Nucleus accumbens (tissue), 56 donors: ENCODE measurements around the gene POLR3A.

Experiments
- DNase-seq, 56 donors: peaks; one replicate each; lab custom pipeline; 2025; lab: John Stamatoyannopoulos, UW

The POLR3A gene

DNA sequence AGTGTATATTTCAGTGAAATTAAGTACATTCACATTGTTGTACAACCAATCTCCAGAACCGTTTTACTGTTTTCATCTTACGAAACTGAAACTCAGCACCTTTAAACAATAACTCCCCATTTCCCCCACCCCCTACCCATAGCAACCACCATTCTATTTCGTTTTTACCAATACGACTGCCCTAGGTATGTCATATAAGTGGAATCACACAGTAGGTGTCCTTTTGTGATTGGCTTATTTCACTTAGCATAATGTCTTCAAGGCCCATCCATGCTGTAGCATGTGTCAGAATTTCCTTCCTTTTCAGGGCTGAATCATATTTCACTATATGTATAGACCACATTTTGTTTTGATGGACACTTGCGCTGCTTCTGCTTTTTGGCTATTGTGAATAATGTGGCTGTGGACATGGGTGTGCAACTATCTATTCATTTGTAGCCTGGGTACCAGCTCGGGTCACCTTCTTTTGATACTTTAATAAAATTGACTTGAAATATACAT lies 68.4 kb downstream of the POLR3A start:
- DNase-seq = no peak

DNA sequence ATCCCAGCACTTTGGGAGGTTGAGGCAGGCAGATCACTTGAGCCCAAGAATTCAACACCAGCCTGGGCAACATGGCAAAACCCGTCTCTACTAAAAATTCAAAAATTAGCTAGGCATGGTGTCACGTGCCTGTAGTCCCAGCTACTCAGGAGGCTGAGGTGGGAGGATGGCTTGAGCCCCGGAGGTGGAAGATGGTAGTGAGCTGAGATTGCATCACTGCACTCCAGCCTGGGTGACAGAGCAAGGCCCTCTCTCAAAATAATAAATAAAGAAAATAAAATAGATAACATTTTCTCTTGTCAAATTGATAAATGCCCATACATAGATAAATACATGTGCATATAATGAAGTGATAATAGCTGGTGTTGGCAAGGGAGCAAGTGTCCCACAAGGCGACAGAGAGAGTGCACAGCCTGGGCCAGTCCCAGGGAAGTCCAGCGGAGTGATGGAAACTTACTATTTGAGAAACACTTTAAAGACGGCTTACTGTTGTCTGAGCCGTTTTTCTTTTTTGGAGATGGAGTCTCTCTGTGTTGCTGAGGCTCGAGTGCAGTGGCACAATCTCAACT lies 69.3 kb downstream of the POLR3A start:
- no peak for DNase-seq

DNA sequence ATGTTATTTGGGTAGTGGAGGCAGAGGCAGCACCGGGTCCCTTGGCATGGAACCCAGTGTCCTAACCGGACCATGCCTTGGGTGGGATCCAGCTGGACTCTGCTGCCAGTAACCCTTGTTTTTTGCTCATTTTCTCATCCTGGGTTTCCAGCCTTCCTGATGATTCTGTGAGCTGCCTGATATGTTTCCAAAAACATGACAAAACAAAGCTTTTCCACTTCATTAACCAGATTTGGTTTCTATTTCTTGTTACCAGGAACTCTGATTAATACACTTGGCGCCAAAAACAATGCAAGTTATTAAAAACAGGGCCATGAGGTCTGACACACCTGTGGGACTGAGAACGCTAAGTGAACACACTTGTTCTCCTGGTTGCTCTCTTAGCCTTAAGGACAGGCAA lies 69.9 kb downstream of the POLR3A start:
- DNase-seq = peak in 1 of 56 donors; percentile 6

DNA sequence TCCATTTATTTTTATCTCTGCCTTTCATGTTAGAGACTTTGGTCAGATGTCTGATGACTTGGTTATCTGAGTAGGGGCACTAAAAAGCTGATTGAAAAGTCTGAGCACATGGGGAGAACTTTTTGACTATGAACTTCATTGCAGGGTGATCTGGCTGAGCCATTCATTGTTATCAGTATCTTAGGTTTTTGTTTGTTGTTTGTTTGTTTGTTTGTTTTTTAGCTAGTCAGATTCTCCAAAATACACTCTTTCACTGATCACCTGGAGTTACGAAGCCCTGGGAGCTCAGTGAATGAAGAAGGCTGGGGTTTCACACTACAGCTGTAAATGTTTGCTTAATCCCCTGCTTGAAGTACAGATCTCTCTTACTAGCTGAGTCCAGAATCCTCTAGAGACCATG lies 74.2 kb downstream of the POLR3A start:
- no peak for DNase-seq

DNA sequence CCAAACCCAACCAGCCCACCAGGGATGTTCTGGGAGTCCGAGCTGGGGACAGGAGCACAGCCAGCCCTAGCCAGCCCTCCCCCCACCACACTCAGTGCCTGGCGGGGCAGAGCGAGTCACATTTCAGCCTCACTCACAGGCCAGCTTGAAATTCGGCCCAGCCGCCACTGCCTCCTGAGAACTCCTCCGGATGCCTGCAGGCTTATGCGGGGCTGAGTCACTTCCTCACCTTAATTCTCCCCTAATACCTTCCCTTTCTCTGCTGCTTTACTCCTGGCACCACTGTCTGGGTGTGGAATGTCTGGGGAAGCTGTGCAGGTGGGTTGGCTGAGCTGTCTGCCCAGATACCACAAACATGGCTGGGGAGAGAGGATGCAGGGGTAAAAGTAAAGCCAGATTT lies 80.1 kb downstream of the POLR3A start:
- DNase-seq = no peak

DNA sequence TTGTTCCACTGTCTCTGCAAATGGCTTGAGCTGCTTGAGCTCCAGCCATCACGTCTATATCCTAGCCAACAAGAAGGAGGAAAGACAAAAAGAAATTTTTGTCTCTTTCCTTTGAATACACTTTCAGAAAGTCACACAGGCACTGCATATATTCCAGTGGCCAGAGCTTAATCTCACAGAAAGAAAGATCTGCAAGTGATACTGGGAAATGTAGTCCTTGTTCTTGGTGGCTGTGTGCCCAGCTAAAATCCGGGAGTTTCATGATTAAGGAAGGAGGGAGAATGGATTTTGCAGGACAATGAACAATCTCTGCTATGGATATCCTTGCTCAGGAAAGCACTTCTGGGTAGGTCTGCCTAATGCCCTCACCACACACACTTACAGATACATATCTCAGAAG lies 83.2 kb downstream of the POLR3A start:
- DNase-seq = no peak

DNA sequence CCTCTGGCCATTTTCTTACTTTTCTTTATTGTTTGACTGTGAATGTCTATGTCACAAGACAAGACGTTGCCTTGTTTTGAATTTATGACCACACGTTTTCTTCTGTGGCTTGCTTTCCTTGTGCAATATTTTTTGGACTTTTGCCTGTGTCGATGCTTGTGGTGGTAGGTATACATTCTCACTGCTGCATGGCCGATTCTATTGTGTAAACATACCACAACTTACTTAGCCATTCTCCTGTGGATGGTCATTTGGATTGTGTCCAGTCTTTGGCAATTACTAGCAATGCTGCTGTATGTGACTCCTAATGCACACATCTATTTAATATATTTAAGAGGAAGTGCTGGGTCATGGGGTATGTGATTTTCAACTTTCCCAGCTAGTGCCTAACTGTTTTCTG lies 84.8 kb downstream of the POLR3A start:
- DNase-seq = no peak

DNA sequence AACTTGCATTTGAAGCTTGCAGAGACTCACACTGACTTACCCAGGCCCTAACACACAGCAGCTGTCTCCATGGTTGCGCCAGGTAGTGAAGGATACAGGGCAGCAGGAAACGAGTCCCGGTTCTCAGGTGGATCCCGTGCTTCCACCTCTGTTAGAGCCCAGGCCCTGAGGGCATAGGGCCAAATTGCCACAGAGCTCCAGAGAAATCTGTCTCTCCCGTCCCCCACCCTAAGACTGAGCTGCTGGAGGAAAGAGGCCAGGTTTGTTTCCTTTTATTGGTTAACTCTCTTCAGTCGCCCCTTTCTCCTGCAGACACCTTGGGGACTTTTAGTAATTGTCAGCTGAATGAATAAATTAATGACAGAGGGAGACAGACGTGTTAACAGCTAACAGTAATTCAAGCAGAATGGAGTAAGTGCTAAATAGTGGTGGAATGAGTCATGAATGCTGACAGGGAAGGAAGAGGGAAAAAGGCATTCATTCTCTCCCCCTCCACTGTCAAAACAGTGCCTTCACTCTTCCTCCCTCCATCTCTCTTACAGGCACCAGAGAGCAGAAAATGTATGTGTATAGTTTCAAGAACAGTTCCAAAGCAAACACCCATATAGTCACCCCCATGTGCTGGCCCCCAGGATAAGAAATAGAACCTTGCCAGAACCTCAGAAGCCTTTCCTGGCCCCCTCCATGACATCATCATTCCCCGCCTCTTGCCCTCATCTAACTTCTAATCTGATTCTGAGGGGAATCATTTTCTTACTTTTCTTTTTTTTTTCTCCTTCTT lies 86.0 kb downstream of the POLR3A start:
- peak in 2 of 56 donors; percentile 1 to 7 for DNase-seq

DNA sequence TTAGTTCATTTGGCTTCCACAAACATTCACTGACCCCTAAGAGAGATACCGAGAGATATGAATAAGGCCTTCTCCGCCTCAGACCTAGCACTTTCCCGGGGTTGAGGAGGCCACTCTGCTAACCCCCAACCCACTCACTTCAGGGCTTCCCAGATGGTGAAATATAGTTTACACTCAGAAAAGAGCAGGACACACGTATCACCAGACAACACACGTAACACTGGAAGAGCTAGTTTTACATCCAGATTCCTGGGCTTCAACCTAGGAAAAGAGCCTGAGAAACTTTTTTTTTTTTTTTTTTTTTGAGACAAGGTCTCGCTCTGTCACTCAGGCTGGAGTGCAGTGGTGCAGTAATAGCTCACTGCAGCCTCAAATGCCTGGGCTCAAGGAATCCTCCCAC lies 87.5 kb downstream of the POLR3A start:
- no peak for DNase-seq

DNA sequence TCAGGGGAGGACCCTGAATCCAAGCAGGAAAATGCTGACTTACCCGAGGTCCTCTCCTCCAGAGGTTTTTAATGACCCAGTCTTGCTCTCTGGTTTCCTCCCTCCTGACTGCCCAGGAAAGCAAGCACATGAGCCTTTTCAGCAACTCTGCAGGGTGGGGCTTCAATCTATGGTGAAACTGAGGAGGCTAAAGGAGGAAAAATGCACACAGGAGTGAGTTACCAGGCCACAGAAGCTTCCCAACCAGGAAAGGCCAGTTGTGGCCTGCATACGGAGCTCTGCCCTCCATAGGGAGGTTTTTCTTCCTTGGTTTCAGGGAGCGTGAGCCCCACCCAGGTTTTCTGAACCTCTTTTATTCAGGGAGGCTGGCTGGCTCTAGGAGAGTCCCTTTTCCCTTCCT lies 88.7 kb downstream of the POLR3A start:
- DNase-seq = no peak

DNA sequence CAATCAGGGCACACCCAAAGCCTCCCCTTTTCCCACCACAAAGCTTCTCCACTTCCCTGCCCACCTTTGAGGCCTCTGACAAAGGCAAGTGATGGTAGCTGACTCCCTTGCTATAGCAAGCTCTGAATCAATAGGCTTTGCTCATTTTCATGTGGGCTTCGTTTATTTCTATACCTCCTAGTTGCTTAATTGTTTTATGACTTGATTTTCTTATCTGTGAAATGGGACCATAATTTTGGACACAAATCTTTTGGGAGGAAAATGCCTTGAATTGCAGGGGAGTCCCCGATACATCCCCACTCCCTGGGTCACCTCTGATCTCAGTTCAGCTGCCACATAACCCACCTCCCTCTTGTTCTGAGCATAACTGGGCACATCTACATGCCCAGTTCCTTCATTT lies 89.1 kb downstream of the POLR3A start:
- no peak for DNase-seq

DNA sequence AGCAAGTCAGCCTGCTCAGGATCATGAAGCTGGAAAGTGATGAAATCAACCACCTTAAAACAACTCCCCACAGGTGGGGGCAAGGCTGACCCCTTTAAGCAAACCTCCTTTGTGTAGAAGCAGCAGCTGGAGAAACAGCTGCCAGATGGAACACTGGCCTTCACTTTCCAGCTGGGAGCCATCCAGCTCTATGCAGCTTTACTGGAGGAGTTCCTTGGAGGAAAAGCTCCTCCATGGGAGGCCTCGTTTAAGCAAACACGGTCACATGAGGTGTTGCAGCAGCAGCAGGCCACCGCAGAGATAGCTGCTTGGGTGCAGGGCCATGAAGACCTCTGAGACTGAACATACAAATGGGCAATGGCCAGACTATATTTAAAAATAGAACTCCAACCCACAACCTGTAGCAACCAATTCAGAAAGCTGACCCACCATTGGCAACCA lies 89.7 kb downstream of the POLR3A start:
- no peak for DNase-seq

DNA sequence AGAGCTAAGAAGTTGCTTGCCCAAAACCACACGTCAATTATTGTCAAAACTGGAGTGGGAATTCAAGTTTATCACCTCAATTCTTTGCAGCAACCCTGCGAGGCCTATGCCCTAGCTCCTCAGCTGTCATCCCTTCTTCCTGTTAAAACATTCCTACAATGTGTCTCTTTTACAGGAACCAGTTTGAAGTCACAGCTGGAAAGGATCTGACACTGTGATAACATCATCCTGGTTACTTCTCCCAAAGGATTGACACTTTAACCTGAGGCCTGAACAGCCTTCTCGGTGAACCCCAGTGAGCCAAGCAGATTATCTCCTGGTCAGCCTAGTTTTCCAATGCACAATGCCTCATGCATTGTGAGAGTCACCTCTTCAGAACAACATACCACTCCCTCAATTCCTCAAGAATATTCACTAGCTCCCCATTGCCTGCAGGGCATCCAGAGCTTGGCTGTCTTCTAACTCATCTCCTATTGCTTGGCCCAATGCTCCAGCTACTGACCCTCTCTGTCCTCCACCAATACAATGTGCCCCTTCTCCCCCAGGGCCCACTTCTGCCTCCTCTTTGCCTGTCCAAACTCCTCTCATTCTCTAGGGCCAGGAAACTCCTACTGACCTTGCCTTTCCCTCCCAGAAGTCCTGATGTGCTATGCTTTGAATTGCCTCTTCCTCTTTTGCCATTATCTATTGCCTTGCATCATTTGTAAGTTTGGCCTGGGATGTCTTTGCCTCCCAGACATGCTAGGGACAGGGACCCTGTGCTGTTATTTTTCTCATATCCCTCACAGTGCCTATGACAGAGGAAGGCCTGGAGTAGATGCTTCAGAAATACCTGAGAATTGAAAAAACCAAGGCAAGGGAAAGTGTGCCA lies 92.4 kb downstream of the POLR3A start:
- no peak for DNase-seq

DNA sequence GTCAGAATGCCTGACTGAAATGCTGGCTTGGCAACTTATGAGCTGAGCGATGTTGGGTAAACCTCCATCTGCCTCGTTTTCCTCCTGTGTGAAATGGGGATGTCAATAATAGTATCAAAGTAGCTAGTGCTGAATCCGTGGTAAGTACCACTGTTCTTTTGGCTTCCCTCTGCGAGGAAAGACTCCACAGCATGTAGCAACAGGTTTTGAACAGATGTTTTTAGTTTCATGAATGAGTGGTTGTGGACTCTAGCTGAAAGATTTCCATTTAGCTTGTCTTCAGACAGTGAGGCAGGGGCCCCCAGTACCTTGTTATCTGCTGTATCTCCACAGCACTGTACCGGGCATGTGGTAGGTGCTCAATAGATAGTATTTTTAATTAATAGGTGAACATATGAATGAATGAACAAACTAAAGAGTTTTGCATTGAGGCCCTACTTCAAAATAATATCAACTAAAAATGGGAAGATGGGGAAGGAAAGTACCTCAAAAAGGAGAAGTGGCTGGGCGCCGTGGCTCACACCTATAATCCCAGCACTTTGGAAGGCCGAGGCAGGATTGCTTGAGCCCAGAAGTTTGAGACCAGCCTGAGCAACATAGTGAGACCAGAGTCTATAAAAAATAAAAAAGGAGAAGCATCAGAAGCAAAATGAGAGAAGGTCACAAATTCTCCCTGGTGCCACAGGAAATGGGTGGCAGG lies 97.1 kb downstream of the POLR3A start:
- no peak for DNase-seq

DNA sequence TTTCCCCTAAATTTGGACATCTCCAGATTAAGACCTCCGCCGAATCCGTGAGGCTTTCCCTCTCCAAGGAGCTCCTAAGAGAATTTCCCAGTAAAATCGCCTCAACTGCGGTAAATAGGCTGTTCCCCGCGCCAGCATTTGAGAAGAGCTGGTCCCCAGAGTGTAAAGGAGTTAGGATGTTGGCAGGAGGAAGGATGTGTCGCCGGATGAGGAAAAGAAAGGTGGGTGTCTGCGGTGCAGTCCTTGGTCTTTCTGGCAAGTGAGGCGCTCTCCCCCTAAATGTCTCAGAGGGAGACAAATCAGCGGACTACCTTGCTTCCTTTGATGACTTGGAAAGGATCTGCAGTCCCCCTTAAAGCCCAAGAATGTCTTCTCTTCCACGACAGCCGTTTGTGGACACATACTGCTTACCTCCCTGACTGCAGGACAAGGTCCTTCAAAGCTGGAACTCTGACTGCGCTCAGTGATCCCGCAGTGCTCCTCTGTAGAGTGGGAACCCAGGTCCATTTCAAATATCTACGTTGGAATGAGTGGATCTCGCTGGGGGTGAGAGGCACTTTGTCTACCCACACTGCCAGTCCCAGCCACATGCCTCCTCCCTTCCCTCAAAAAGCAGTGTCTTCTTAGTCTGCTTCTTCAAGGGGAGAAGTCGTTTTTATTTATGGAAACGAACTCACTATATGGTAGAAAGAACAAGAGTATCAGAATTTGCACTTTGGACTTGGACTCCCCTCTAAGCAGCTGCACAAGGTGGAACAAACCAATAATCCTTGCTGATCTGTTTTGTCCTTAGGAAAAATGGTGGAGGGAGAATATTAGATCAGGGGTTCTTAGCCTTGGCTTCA lies 101.7 kb downstream of the POLR3A start:
- peak in 3 of 56 donors; percentile 7 to 46 (median 32) for DNase-seq

DNA sequence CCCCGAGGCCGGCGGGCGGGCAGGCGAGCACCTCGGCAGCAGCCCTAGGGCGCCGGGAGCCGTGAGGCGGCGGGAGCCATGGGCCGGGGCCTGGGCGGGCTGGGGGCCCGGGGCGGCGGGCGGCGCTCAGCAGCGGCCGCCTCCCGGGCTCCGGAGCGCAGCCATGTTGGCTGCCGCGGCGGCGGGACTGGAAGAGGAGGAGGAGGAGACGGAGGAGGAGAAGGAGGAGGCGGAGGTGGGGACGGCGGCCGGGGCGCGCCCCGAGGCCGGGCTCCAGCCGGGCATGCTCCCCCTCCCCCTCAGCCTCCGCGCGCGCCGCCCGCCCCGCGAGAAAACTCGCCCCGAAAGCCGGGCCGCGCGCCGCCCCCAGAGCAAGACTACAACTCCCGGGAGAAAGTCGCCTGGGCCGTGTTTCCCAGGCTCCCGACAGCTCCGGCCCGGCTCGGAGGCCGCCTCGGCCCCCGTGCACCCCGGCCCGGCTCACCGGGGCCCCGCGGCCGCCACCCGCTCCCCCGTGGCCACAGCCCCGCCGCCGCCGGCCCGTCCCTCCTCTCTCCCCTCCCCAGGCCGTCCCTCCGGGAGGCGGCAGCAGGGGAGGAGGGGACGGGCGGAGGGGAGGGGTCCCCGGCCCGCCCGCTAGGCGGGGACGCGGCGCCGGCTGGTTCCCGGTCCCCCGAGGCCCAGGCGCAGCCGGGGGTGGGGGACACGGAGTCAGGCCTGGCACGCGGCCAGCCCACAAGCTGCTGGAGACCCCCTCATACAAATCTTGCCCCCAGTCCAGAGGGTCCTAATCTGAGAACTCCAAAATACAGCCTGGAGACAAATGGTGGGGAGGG lies 102.5 kb downstream of the POLR3A start, which contains the start of gene DLG5:
DLG5 (minus strand) TSS at position 190 of the 836 bp plus-strand sequence. CDS start 235 bp downstream, outside the sequence.
- DNase-seq = peak in 47 of 56 donors; percentile 3 to 76 (median 44)

DNA sequence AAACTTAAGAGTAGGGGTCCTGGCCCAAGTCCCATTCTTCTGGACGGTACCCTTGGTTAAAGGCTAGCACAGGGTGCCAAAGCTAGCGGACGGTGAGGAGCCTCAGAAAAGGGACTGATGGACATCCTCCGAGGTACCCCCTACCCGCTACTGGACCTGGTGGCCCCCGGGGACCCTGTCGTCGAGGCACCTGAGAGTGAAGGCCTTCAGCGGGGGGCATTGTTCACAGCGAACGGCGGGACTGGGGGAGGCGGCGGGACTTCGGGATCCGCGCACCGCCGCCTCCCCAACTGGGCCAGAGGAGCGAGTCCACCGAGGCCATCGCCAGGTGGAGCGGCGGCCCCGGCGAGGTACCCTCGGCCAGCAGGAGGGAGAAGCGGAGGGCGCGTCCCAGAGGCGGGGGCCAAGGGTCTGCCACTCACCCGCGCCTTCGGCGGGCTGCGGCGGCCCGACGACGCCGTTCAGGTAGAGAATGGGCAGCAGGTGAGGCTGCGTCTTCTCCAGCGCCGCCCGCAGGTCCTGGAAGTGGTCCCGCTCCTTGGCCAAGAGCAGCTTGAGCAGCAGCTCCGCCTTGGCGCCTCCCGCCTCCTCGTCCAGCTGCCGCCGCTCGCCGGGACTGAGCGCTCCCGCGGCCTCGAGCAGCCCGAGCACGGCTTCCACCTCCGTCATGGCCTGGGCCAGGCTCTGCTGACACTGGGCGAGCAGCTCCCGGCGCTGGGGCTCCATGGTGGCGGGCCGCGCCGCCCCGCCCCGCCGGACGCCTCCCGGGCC lies 103.3 kb downstream of the POLR3A start:
- DNase-seq = peak in 36 of 56 donors; percentile 8 to 56 (median 32)

DNA sequence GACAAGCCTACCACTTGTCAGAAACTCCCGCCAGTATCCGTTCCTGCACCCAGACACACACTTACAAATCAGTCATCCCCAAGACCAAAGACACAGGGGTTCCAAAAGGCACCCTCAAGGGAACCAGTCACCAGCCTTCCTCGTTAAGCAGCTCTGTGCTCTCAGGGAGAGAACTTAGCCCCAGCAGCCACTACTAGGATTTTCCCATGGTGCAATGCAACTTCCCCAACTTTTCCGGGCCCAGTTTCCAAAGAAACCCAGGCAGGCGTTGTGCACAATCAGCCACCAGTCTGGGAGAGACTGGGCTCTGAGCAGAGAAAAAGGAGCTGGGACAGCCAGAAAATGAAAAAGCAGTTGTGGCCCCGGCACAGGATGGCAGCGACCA lies 103.9 kb downstream of the POLR3A start:
- peak in 41 of 56 donors; percentile 5 to 64 (median 23) for DNase-seq
